ENCODE results near the gene CHRM2.

- TF ChIP-seq POLR2A (IDR thresholded peaks at IDR 0.05) (no peak), CTCF (IDR thresholded peaks at IDR 0.05) (no peak), EP300 (IDR thresholded peaks at IDR 0.05) (no peak)
Observed at GRCh38 chr7:136964347-136964746, 95.9 kb downstream of the CHRM2 start.
